Endothelial cell of umbilical vein (primary cell): ENCODE data around the gene ZKSCAN1. TPM values are rescaled to one million over a fixed set of nuclear protein-coding genes. Genes with fewer than 3 reads are reported as not detected.
A peak's percentile ranks its signal among the peaks of the same experiment; 100 is the strongest.

ENCODE experiments used
- BruUV-seq: library from RNA; stranded (reverse); fragments of 400-500 nt; replicated peaks from 2 replicates; lab custom pipeline; 2021; lab: Mats Ljungman, UMichigan
- CTCF ChIA-PET: fragments of 300-600, 350-600 bp; sonication (Branson Sonifier 250); formaldehyde crosslinking; loops from one replicate; lab custom pipeline; 2021; ENCODE audit warnings: antibody characterized with exemption, inconsistent platforms; lab: Charles Lee
- POLR2A ChIA-PET: fragments of 300-600, 350-600 bp; sonication (Branson Sonifier 250); formaldehyde crosslinking; loops from one replicate; lab custom pipeline; 2021; ENCODE audit warnings: antibody characterized with exemption, inconsistent platforms; lab: Charles Lee
- DNase-seq: peaks from one replicate; pipeline ENCODE4 v3.0.0-alpha.2; 2011; ENCODE audit warnings: low read depth, low spot score
- FAIRE-seq: peaks from 2 replicates; lab custom pipeline; 2011; peaks lifted over from hg19 to GRCh38; lab: Jason Lieb, UNC
- H2AFZ ChIP-seq: 2 replicates; pipeline ENCODE4 v1.6.0; 2012; ENCODE audit warnings: low read depth, low read length, control low read depth, inconsistent platforms
- H3K27ac ChIP-seq: 2 replicates; pipeline ENCODE4 v1.5.1; 2011; ENCODE audit warnings: low read depth, mild to moderate bottlenecking, control low read depth, low read length, moderate library complexity; ENCODE audit not compliant: insufficient read depth
- H3K27me3 ChIP-seq, 2 experiments: 2 replicates each; pipeline versions ENCODE4 v1.6.0 to v1.6.1; 2011; ENCODE audit warnings: low read length in 2 of 2, mixed read lengths in 1 of 2; ENCODE audit not compliant: control insufficient read depth in 2 of 2, insufficient read depth in 2 of 2
- H3K36me3 ChIP-seq, 2 experiments: 2 replicates in 1 of 2; 3 replicates in 1 of 2; pipeline ENCODE4 v1.5.1; 2011; ENCODE audit warnings: low read length in 2 of 2, mild to moderate bottlenecking in 1 of 2, moderate library complexity in 1 of 2; ENCODE audit not compliant: control insufficient read depth in 2 of 2, insufficient read depth in 2 of 2; ENCODE audit errors: extremely low read depth in 1 of 2
- H3K4me1 ChIP-seq: 3 replicates; pipeline ENCODE4 v1.5.1; 2011; ENCODE audit warnings: mild to moderate bottlenecking, low read length; ENCODE audit not compliant: control insufficient read depth, insufficient read depth; ENCODE audit errors: extremely low read depth
- H3K4me2 ChIP-seq: 2 replicates; pipeline ENCODE4 v1.6.1; 2011; ENCODE audit warnings: low read length, control low read depth, mixed read lengths; ENCODE audit not compliant: insufficient read depth
- H3K4me3 ChIP-seq, 3 experiments: fragments of 200-600 bp in 1 of 3; sonication (generic), shearing (Covaris generic) in 1 of 3; replicated peaks in 1 of 3; 2 replicates each; pipeline ENCODE4 v1.5.1; 2011 to 2016; ENCODE audit warnings: control low read depth in 3 of 3, low read length in 3 of 3, mild to moderate bottlenecking in 2 of 3, inconsistent platforms in 1 of 3, low read depth in 1 of 3, moderate library complexity in 1 of 3; ENCODE audit not compliant: insufficient read depth in 1 of 3
- H3K79me2 ChIP-seq: 2 replicates; pipeline ENCODE4 v1.6.0; 2012; ENCODE audit warnings: low read length, inconsistent platforms; ENCODE audit not compliant: control insufficient read depth, insufficient read depth
- H3K9ac ChIP-seq: replicated peaks from 2 replicates; pipeline ENCODE3; 2011; ENCODE audit warnings: low read length, control low read depth; ENCODE audit not compliant: insufficient read depth; ENCODE audit errors: extremely low read depth
- H3K9me1 ChIP-seq: replicated peaks from 3 replicates; pipeline ENCODE4 v1.6.0; 2011; ENCODE audit warnings: mild to moderate bottlenecking, low read length; ENCODE audit not compliant: control insufficient read depth, insufficient read depth; ENCODE audit errors: extremely low read depth
- H3K9me3 ChIP-seq: replicated peaks from 2 replicates; pipeline ENCODE4 v1.5.1; 2012; ENCODE audit warnings: low read length, inconsistent platforms; ENCODE audit not compliant: control insufficient read depth, insufficient read depth
- H4K20me1 ChIP-seq: replicated peaks from 2 replicates; pipeline ENCODE3; 2011; ENCODE audit warnings: mild to moderate bottlenecking, low read length; ENCODE audit not compliant: control insufficient read depth, insufficient read depth; ENCODE audit errors: extremely low read depth
- EZH2 ChIP-seq: IDR thresholded peaks from 2 replicates; pipeline ENCODE4 v1.6.1; 2012; ENCODE audit warnings: borderline replicate concordance, low read depth, mild to moderate bottlenecking, moderate library complexity, low read length, inconsistent platforms; ENCODE audit not compliant: severe bottlenecking
- FOS ChIP-seq: IDR thresholded peaks from 2 replicates; pipeline ENCODE4 v1.6.1; 2011; ENCODE audit warnings: mild to moderate bottlenecking, low read length, moderate library complexity, borderline replicate concordance; ENCODE audit not compliant: insufficient read depth
- GATA2 ChIP-seq: IDR thresholded peaks from 2 replicates; pipeline ENCODE4 v1.7.0; 2011; ENCODE audit warnings: low read depth, mild to moderate bottlenecking, moderate library complexity, mixed read lengths, low read length; ENCODE audit not compliant: insufficient read length, insufficient read depth
- JUN ChIP-seq: IDR thresholded peaks from 2 replicates; pipeline ENCODE4 v1.6.1; 2011; ENCODE audit warnings: borderline replicate concordance, low read depth; ENCODE audit not compliant: insufficient read length, insufficient read depth
- MYC ChIP-seq: IDR thresholded peaks from one replicate; pipeline ENCODE4 v1.6.1; 2011; ENCODE audit warnings: mild to moderate bottlenecking, low read depth, low read length
- POLR2A ChIP-seq: IDR thresholded peaks from 2 replicates; pipeline ENCODE4 v1.6.1; 2012; ENCODE audit warnings: low read depth, mild to moderate bottlenecking, control low read depth, low read length
- POLR2AphosphoS5 ChIP-seq: IDR thresholded peaks from 2 replicates; pipeline ENCODE4 v1.6.1; 2012; ENCODE audit warnings: low read depth, mild to moderate bottlenecking, control low read depth, low read length, moderate library complexity; ENCODE audit not compliant: insufficient read depth
- dilution Hi-C: fragments of 300-500 bp; cut with MboI; formaldehyde crosslinking; loops from one replicate; pipeline ENCODE4 v1.15.0; 2019; ENCODE audit warnings: low sequenced_read_pairs; ENCODE audit not compliant: extremely low pct_ligation_motif_present
- intact Hi-C: fragments of 100-400 bp; cut with micrococcal nuclease; formaldehyde crosslinking; loops from one replicate; pipeline ENCODE4 v1.10.0; 2022
- polyA plus RNA-seq, 4 experiments: library from polyadenylated mRNA; depleted of rRNA in 3 of 4; stranded (reverse) in 3 of 4; unstranded in 1 of 4; fragments of >200 nt; gene quantifications; 2 replicates each; pipeline versions ENCODE4 v1.2.1 to v1.2.3, GENCODE V29; 2011 to 2012; ENCODE audit warnings: missing spikeins in 1 of 4
- total RNA-seq: library from RNA; stranded (reverse); gene quantifications from 2 replicates; pipeline ENCODE4 v1.2.3, GENCODE V29; 2021
- TF ChIP-seq, protein P1 (sequence below), 2 donors: IDR thresholded peaks; 1 replicate in 1 of 2; 2 replicates in 1 of 2; pipeline ENCODE4 v1.5.1; 2011; ENCODE audit warnings: low read length in 2 of 2, mild to moderate bottlenecking in 2 of 2, moderate library complexity in 2 of 2, control low read depth in 1 of 2, inconsistent platforms in 1 of 2, low read depth in 1 of 2; ENCODE audit not compliant: insufficient read depth in 1 of 2; ENCODE audit errors: extremely low read depth in 1 of 2
- TF ChIP-seq, protein P2 (sequence below): IDR thresholded peaks from 2 replicates; pipeline ENCODE4 v1.6.1; 2011; ENCODE audit not compliant: insufficient read depth, insufficient read length

The ZKSCAN1 gene
- total and polyA plus RNA-seq, 2 donors (not counting 3 experiments of a cell fraction or from before 2014, with no cell fraction given), result 12.3 to 57.8 TPM

GRCh38 chr7:100049441-100050291 is 34.3 kb downstream of the ZKSCAN1 start, which contains the start of gene ZSCAN21:
Gene ZSCAN21 (plus strand): TSS chr7:100049774. CDS start chr7:100057007, 7,233 bp downstream.
- POLR2A ChIA-PET, result interaction anchor here (1.0 to 1.3 kb wide), 3 partner anchors 34 to 56 kb away, joined by 3 to 6 read pairs (median 3); partner anchors contain the start of gene ZKSCAN1
- Histone ChIP-seq H3K79me2 (no peaks in the 10 kb centered on the region), H2AFZ (peak within 1 kb of the TSS; percentile 82), H3K9ac (peak within 1 kb of the TSS; percentile 76), H3K36me3 (no peaks in the 10 kb centered on the region), H3K9me1 (no peaks in the 10 kb centered on the region), H3K9me3 (no peaks in the 10 kb centered on the region), H3K4me1 (peaks cover 3% of the 10 kb centered on the region), H4K20me1 (no peaks in the 10 kb centered on the region), H3K27ac (peak within 1 kb of the TSS; percentile 70), H3K4me3 (peak within 1 kb of the TSS; percentile 75 to 87 (median 86)), H3K4me2 (peak within 1 kb of the TSS; percentile 87), H3K27me3 (no peaks in the 10 kb centered on the region)
- TF ChIP-seq, protein P1, sequence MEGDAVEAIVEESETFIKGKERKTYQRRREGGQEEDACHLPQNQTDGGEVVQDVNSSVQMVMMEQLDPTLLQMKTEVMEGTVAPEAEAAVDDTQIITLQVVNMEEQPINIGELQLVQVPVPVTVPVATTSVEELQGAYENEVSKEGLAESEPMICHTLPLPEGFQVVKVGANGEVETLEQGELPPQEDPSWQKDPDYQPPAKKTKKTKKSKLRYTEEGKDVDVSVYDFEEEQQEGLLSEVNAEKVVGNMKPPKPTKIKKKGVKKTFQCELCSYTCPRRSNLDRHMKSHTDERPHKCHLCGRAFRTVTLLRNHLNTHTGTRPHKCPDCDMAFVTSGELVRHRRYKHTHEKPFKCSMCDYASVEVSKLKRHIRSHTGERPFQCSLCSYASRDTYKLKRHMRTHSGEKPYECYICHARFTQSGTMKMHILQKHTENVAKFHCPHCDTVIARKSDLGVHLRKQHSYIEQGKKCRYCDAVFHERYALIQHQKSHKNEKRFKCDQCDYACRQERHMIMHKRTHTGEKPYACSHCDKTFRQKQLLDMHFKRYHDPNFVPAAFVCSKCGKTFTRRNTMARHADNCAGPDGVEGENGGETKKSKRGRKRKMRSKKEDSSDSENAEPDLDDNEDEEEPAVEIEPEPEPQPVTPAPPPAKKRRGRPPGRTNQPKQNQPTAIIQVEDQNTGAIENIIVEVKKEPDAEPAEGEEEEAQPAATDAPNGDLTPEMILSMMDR (IDR thresholded peaks at IDR 0.05; ENCODE audit: extremely low read depth in 1 of 2, insufficient read depth in 1 of 2, low read depth in 1 of 2, low read length in 2 of 2), result peak in 1 of 2 donors; percentile 9
- TF ChIP-seq POLR2AphosphoS5, result peak; percentile 92
- no peak for TF ChIP-seq JUN
- no peak for TF ChIP-seq GATA2
- TF ChIP-seq FOS, result no peak
- TF ChIP-seq POLR2A, result peak; percentile 85
- TF ChIP-seq, protein P2, sequence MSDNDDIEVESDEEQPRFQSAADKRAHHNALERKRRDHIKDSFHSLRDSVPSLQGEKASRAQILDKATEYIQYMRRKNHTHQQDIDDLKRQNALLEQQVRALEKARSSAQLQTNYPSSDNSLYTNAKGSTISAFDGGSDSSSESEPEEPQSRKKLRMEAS, result no peak
- no peak for TF ChIP-seq MYC
- TF ChIP-seq EZH2, result no peak
- CTCF ChIA-PET, result interaction anchor here (0.8 to 9.1 kb wide), 7 partner anchors 9 to 136 kb away, joined by 3 to 158 read pairs (median 3); no protein-coding TSS in a partner anchor
- dilution Hi-C loops, result no loop called here
- BruUV-seq, result TSS peak; percentile 87
- peak; percentile 88 for FAIRE-seq
- intact Hi-C loops, result loop anchor here (1.0 to 5.0 kb wide), 4 partner anchors 8 to 72 kb away; partner anchors contain the start of genes AZGP1, ZKSCAN1 and ZNF3
- DNase-seq, result peak; percentile 81
